ENCODE data around the gene HLCS.

DNA sequence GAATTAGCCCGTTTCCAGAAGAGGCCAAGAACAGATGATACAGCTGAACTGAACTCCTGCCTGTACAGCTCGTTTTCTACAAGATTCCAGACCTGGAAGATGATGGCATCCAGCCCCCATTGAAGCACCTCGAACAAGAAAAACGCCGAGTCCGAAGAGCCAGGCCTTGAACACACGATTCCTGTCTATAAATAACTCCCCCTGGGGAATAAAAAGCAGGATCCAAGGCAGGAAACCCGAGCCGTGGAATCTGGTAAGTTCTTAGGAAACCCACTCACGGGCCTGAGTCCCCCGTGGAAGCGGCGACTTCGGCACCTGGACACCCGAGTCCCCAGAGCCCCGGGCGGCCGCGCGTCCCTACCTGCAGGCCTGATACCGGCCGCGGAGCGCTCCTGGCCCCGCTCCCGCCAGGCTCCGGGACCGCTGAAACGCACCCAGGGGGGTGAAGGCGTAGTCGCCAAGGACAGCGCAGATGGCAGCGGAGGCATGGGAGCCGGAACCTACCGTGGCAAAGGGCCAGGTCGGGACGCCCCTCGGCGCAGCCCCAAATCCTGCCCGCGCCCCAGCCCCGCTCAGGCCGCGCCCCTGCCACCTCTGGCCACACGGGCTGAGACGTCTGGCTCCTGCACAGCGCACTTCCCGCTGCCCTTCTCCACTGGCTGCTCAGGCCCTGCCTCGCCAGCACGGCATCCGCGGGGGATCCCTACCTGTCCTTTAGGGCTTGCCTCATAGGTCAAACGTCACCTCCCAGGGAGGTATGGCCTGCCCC, 14.0 kb upstream of the HLCS start:
- TF ChIP-seq, protein P1, sequence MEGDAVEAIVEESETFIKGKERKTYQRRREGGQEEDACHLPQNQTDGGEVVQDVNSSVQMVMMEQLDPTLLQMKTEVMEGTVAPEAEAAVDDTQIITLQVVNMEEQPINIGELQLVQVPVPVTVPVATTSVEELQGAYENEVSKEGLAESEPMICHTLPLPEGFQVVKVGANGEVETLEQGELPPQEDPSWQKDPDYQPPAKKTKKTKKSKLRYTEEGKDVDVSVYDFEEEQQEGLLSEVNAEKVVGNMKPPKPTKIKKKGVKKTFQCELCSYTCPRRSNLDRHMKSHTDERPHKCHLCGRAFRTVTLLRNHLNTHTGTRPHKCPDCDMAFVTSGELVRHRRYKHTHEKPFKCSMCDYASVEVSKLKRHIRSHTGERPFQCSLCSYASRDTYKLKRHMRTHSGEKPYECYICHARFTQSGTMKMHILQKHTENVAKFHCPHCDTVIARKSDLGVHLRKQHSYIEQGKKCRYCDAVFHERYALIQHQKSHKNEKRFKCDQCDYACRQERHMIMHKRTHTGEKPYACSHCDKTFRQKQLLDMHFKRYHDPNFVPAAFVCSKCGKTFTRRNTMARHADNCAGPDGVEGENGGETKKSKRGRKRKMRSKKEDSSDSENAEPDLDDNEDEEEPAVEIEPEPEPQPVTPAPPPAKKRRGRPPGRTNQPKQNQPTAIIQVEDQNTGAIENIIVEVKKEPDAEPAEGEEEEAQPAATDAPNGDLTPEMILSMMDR (IDR thresholded peaks at IDR 0.05) = peak in 1 of 3 donors; percentile 20
- TF ChIP-seq POLR2AphosphoS5 (IDR thresholded peaks at IDR 0.05) = no peak

Data from breast epithelium (tissue), 3 donors.